Measurements from ENCODE around the gene ITIH4. TPM values are rescaled to one million over a fixed set of nuclear protein-coding genes. Genes with fewer than 3 reads are reported as not detected.

ITIH4 gene
- total RNA-seq, 2 donors from 2014 or later, result 4.9 to 5.5 TPM

- intact Hi-C loops (cut with DNase I), result no loop called here
- H3K4me3 ChIP-seq, result no peak overlapping the region
- no peak for TF ChIP-seq POLR2AphosphoS5 (IDR thresholded peaks at IDR 0.05)
- no peak for TF ChIP-seq CTCF (IDR thresholded peaks at IDR 0.05)
- no peak for TF ChIP-seq POLR2A (IDR thresholded peaks at IDR 0.05)
- no peaks in the 10 kb centered on the region for H3K4me1 ChIP-seq (replicated peaks)
- H3K9me3 ChIP-seq, result no peaks in the 10 kb centered on the region
- no peak for DNase-seq (ENCODE audit: low spot score)
- H3K36me3 ChIP-seq, result no peaks in the 10 kb centered on the region
- no peak overlapping the region for H3K27ac ChIP-seq
- H3K27me3 ChIP-seq (replicated peaks; ENCODE audit: insufficient read depth), result peaks cover 2% of the 10 kb centered on the region
- 46% methylated on average over 5 of the region's 5 CpGs for WGBS
These were observed 28.6 kb downstream of the ITIH4 start for GRCh38 chr3:52801839-52802238.

GRCh38 chr3:52800079-52800478 lies 30.4 kb downstream of the ITIH4 start:
- intact Hi-C loops (cut with DNase I), result no loop called here
- no peak overlapping the region for H3K4me3 ChIP-seq
- DNase-seq (ENCODE audit: low spot score), result no peak
- H3K36me3 ChIP-seq, result no peaks in the 10 kb centered on the region
- H3K9me3 ChIP-seq, result no peaks in the 10 kb centered on the region
- WGBS, result 76% methylated on average over 7 of the region's 7 CpGs
- H3K27me3 ChIP-seq (replicated peaks; ENCODE audit: insufficient read depth), result peaks cover 2% of the 10 kb centered on the region
- H3K4me1 ChIP-seq (replicated peaks), result no peaks in the 10 kb centered on the region
- H3K27ac ChIP-seq, result no peak overlapping the region
- TF ChIP-seq POLR2AphosphoS5 (IDR thresholded peaks at IDR 0.05) (no peak), POLR2A (IDR thresholded peaks at IDR 0.05) (no peak)

- intact Hi-C loops (cut with DNase I), result no loop called here
- WGBS, result 65% methylated on average over 14 of the region's 14 CpGs
- Histone ChIP-seq H3K27me3 (replicated peaks; ENCODE audit: insufficient read depth) (no peaks in the 10 kb centered on the region), H3K9me3 (no peaks in the 10 kb centered on the region), H3K36me3 (no peaks in the 10 kb centered on the region), H3K4me3 (no peak overlapping the region), H3K27ac (no peak overlapping the region), H3K4me1 (replicated peaks) (no peaks in the 10 kb centered on the region)
- TF ChIP-seq POLR2A (IDR thresholded peaks at IDR 0.05) (no peak), POLR2AphosphoS5 (IDR thresholded peaks at IDR 0.05) (no peak), CTCF (IDR thresholded peaks at IDR 0.05) (no peak)
- DNase-seq (ENCODE audit: low spot score), result no peak
These were observed 31.4 kb downstream of the ITIH4 start for GRCh38 chr3:52798978-52799476.

GRCh38 chr3:52798376-52798977 lies 32.0 kb downstream of the ITIH4 start:
- Histone ChIP-seq H3K27ac (no peak overlapping the region), H3K27me3 (replicated peaks; ENCODE audit: insufficient read depth) (no peaks in the 10 kb centered on the region), H3K4me3 (no peak overlapping the region), H3K36me3 (no peaks in the 10 kb centered on the region), H3K4me1 (replicated peaks) (no peaks in the 10 kb centered on the region), H3K9me3 (no peaks in the 10 kb centered on the region)
- 73% methylated on average over 10 of the region's 10 CpGs for WGBS
- intact Hi-C loops (cut with DNase I), result no loop called here
- DNase-seq (ENCODE audit: low spot score), result no peak
- TF ChIP-seq POLR2A (IDR thresholded peaks at IDR 0.05) (no peak), CTCF (IDR thresholded peaks at IDR 0.05) (no peak), POLR2AphosphoS5 (IDR thresholded peaks at IDR 0.05) (no peak)

GRCh38 chr3:52796411-52796810 lies 34.1 kb downstream of the ITIH4 start:
- no peak for DNase-seq (ENCODE audit: low spot score)
- intact Hi-C loops (cut with DNase I), result no loop called here
- H3K27ac ChIP-seq, result no peak overlapping the region
- TF ChIP-seq POLR2A (IDR thresholded peaks at IDR 0.05) (no peak), CTCF (IDR thresholded peaks at IDR 0.05) (no peak), POLR2AphosphoS5 (IDR thresholded peaks at IDR 0.05) (no peak)
- no peaks in the 10 kb centered on the region for H3K36me3 ChIP-seq
- H3K27me3 ChIP-seq (replicated peaks; ENCODE audit: insufficient read depth), result no peaks in the 10 kb centered on the region
- H3K9me3 ChIP-seq, result no peaks in the 10 kb centered on the region
- 89% methylated on average over 9 of the region's 9 CpGs for WGBS
- no peak overlapping the region for H3K4me3 ChIP-seq
- no peaks in the 10 kb centered on the region for H3K4me1 ChIP-seq (replicated peaks)
